Measurements from ENCODE around the gene ATP10A.

Gene ATP10A

DNA sequence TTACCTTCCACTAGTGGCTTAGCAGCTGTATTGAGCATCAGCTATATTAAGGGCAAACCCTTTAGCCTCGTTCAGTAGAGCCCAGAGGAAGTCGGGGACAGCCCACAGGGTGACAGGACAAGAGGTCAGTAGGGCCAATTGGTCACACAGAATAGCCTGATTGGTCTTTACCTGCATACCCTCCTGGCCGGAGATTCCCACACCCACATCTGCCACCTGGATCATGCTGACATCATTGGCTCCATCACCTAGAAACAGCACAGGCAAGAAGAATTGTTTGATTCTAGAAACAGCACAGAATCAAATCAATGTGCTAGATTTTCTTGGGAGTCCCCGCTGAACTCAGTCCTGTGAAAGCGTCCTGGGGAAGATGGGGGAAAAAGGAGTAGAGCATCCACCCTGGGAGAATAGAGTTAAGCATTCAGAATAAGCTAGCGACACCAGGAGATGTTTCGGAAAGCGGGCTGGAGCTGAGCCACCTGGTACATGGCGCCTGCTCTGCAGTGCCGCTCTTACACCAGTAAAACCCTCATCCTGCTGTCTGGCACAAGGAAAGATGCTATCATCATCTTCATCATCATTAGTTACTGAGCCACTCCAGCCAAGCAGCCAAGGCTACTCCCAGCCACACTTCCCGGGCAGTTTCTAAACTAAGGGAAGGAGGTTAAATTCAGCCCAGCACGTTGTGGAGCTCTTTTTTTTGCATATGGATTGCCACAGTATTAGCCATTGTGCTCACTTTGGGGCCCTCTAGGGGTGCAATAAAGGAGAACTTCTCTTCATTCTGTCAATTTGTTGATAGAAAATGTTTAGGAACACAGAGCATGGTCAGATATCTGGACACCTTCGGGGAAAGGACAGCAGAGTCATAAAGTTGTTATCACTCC, 171.3 kb downstream of the ATP10A start:
- no peak for DNase-seq

DNA sequence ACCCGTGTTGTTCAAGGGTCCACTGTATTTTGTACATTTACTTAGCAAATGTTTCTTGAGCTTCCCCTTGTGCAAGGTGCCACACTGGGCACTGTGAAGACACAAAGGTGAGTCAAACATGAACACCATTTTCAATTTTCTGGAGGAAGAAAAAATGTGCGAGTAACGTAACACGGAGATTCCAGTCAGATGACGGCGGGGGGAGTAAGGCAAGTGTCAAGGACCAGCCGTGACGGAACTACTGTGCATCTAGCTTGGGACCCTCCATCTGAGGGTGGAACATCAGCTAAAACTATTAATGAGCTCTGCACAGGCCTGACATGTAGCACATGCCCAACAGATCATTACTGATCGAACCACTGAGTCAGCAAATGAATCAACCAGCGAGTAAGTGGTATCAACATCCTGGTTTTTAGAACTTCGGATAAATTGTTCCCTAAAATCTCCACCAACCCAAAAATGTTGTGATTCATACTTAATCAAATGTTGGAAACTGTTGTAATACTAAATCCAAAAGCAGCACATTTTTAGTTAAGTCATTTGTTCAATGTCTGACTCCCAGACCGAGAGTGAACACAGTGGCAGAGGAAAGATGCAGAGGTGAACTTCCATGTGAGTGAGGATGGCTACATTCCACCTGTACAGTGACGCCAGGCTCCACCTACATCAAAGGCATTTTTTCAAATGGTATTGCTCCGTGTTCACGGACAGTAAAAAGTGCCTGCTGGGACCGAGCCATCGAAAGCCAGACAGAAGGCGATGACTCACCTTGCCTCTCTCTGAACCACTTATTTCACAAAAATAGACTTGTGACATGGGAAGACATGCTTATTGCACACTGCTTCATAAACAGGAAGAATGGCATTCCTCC, 172.2 kb downstream of the ATP10A start:
- DNase-seq = no peak

DNA sequence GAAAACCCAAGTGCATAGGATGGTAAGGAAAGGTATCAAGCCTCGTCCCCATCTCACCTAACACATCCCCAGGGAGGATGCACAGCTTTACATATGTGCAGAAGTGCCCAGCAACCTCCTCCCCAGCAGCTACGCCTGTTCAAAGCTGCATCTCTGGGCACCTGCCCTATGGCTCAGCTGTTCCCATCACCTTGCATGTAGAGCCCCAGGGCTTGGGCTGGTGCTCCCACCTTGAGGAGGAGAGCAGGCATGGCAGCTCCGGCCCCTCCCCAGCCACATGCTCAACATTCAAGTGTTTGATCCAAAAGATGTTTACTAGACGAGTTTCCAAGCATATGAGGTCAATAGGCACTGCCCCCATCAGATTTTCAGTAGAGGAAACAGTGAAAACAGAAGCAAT, 173.5 kb downstream of the ATP10A start:
- DNase-seq = no peak

DNA sequence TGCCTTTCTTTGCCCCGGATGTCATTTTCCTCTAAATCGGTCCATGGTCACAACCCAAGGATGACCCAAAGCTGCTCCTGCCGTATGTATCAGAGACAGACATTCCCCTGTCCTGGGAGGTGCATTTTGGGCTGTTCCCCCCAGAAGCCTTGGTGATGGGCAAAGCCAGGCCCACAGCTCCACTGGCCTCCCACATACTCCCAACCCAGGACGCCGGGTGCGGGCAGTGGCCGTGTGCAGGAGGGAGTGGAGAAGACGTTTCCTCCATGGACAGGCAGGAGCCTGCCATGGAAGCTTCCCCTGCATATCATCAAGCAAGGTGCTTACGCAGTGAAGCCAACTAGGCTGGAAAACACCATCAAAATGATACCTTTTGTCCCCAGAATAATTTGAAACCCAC, 175.0 kb downstream of the ATP10A start:
- no peak for DNase-seq

DNA sequence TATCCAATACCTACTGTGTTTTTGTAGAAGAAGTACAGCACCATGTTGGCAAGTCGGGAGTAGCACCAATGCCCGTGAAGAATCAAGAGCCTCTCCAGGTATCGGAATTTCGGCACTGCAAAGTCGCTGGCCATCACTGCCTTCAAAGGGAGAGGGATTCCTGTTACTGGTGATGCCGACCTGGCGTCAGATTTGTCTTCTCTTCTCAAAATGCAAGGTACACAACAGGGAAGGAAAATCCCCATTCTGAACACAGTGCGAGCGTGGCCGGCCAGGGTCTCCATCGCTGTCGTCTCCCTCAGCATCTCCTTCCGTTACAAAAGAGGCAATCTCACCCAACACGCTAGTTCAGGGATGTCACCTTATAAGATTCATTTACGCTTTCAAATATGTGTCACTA, 175.4 kb downstream of the ATP10A start:
- DNase-seq = no peak

GRCh38 chr15:25687276-25687675, 175.9 kb downstream of the ATP10A start:
- DNase-seq = no peak

GRCh38 chr15:25686780-25687179, 176.3 kb downstream of the ATP10A start:
- no peak for DNase-seq

GRCh38 chr15:25684521-25685431, 178.4 kb downstream of the ATP10A start:
- DNase-seq = no peak

DNA sequence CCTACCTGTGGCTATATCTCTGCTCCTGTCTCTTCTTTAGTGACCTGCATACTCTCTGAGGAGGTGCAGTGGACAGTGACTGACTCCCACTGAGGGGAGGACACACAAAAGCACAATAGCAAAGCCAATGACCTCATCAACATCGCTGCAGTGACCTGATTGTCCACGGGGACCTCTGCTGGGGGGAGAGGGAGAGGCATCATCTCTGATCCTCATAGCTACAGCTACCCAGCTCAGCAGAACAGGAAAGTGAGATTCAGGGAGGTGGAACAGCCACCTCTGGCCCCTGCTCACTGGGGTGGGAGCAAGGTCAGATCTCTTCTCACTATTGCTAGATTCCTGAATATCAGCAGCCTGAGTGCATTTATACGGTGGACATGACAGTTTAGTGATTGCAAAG, 179.2 kb downstream of the ATP10A start:
- no peak for DNase-seq

DNA sequence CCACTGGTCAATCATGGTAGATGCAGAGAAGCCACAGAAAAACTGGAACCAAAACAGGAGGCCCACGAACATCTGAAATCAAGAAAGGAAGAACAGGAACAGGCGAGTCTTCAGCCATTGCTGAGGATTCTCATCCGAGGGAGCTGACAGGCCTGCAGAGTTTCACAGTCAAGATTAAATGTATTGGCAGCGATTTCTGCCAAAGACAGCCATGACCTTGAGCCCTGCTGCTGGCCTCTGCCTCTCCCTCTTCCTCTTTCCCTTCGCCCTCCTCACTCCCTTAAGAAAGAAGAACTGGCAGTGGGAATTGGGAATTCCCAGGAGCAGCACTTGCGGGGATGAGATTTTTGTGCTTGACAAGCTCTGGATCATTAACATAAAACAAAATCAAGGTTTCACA, 179.7 kb downstream of the ATP10A start:
- no peak for DNase-seq

DNA sequence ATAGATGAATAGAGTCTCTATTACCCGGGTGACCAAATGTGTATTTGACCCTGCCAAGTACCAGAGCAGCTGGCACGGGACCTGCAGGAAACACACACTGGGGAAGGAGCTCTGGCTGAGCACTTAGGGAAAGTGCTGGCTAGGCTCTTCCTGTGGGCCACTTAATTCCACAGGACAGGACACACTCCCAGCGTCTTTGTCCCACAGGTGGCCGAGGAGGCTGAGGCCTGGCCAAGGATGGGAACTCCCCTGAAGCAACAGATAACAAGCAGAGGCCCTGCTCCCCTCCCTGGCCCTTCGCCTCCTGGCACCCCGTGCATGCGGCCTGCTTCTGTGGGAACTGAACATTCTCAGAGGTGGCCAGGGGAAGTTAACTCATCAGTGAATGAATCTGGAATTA, 180.8 kb downstream of the ATP10A start:
- no peak for DNase-seq

GRCh38 chr15:25680686-25681025, 182.5 kb downstream of the ATP10A start:
- DNase-seq = no peak

- DNase-seq = no peak
Measured at GRCh38 chr15:25679964-25680685, 183.0 kb downstream of the ATP10A start.

- no peak for DNase-seq
Measured at GRCh38 chr15:25679492-25679891, 183.6 kb downstream of the ATP10A start.

DNA sequence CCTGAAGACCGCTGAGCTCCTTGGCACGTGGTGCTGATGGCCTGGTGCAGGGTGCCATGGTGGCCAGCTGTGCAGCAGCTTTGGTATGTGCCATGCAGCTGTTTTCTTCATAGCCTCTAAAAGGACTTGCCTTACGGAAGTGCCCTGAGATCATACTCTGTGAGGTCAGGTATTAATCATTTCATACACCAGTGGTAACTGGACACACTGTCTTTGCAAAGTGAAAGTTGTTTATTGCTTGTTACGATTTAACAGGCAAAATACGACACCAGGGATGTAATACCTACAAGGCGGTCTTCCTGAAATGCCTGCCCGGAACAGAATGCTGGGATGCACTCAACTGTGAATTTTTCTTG, 184.6 kb downstream of the ATP10A start:
- no peak for DNase-seq

- DNase-seq = no peak
Measured at GRCh38 chr15:25677719-25678499, 185.2 kb downstream of the ATP10A start.

GRCh38 chr15:25676070-25676469, 187.1 kb downstream of the ATP10A start:
- no peak for DNase-seq

- no peak for DNase-seq
Measured at GRCh38 chr15:25675396-25675795, 187.7 kb downstream of the ATP10A start.

- no peak for DNase-seq
Measured at GRCh38 chr15:25674913-25675312, 188.2 kb downstream of the ATP10A start.

DNA sequence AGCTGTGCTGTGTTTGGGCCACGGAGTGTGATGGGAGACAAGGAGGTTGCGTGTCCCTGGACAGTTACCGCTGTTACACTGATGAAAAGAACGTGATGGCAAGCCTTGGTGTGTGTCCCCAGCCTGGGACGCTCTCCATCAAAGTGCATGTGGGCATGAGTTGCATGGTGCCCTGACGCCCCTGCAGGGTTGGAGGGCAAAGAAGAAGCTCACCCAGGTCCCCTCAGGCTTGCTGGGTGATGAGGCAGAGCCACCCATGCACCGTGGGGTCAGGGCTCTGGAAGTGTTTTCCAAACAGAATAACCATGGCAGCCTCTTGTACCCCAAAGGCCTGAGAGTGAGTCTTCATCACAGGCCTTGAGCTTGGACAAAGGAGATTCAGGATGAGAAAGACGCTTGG, 189.2 kb downstream of the ATP10A start:
- no peak for DNase-seq

- no peak for DNase-seq
Measured at GRCh38 chr15:25673351-25673750, 189.8 kb downstream of the ATP10A start.

GRCh38 chr15:25671132-25671531, 192.0 kb downstream of the ATP10A start:
- DNase-seq = no peak

Data from activated T-cell treated with anti-CD3 and anti-CD28 coated beads, Interleukin-2, amount 50 U/mL, for 1 hour (primary cell).